ENCODE measurements around the gene ISG15. TPM values are rescaled to one million over a fixed set of nuclear protein-coding genes. Genes with fewer than 3 reads are reported as not detected.

The ISG15 gene
- total and polyA plus RNA-seq, 4 experiments from 2014 or later: 31.6 to 309 (median 123) TPM

DNA sequence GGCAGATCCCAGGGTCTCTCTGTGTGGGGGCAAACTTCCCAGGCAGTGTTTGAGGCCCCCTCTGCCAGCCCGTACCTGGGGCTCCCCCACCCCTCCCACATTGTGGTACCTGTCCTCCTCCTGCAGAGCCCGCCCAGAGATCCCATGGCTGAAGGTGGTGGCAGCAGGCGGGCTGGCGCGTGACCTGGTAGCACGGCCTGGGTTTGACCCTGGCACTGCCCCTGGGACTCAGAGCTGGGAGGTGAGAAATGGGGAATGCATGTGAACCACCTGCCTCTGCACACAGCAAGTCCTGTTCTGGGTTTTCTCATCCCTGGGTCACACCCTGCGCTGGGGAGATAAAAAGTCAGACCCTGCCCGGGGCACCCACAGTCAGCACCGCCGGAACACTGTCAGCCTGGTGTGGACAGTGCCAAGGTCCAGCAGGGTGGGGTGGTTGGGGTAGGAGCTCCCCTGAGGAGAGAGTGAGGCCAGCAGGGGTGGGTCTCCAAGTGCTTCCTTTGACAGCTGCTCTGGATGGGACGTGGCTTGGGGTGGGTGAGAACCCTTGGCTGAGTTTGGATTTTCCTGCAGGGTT, 18.4 kb downstream of the ISG15 start:
- no peaks in the 10 kb centered on the region for H3K36me3 ChIP-seq (ENCODE audit: insufficient read depth, low read length)
- H3K4me1 Mint-ChIP-seq: peaks cover 0 to 8% (median 3%) of the 10 kb centered on the region in 4 donors
- H3K36me3 Mint-ChIP-seq: no peaks in the 10 kb centered on the region
- H3K27me3 Mint-ChIP-seq: peaks cover 11 to 13% of the 10 kb centered on the region in 2 donors
- H3K27ac ChIP-seq (ENCODE audit: low read depth, low read length): no peak overlapping the region
- H3K4me3 Mint-ChIP-seq: peak overlapping the region in 2 of 8 donors; percentile 52 to 62
- POLR2A ChIA-PET (ENCODE audit: partially characterized antibody): interaction anchor here (1.5 kb wide), 1 partner anchor 32 kb away, joined by 4 read pairs; no protein-coding TSS in a partner anchor
- DNase-seq: no peak
- H3K9me3 Mint-ChIP-seq: peaks cover 0 to 3% (median 0%) of the 10 kb centered on the region in 8 donors
- H3K27ac Mint-ChIP-seq: peak overlapping the region in 1 of 7 donors; percentile 30
- H3K4me3 ChIP-seq (ENCODE audit: low read length in 2 of 2): no peak overlapping the region
- intact Hi-C loops (cut with micrococcal nuclease): loop anchor here (2.0 kb wide), 1 partner anchor 409 kb away; no protein-coding TSS in a partner anchor
- CTCF ChIA-PET (ENCODE audit: partially characterized antibody): interaction anchor here (1.0 to 1.9 kb wide), 2 partner anchors 8 to 260 kb away, joined by 3 to 4 read pairs; no protein-coding TSS in a partner anchor
- peaks cover 12% of the 10 kb centered on the region for H3K27me3 ChIP-seq (ENCODE audit: insufficient read depth, low read length)
- peaks cover 12% of the 10 kb centered on the region for H3K4me1 ChIP-seq (ENCODE audit: insufficient read depth, low read length)
- no peaks in the 10 kb centered on the region for H3K9me3 ChIP-seq (ENCODE audit: control insufficient read depth in 1 of 2, low read length in 2 of 2)

DNA sequence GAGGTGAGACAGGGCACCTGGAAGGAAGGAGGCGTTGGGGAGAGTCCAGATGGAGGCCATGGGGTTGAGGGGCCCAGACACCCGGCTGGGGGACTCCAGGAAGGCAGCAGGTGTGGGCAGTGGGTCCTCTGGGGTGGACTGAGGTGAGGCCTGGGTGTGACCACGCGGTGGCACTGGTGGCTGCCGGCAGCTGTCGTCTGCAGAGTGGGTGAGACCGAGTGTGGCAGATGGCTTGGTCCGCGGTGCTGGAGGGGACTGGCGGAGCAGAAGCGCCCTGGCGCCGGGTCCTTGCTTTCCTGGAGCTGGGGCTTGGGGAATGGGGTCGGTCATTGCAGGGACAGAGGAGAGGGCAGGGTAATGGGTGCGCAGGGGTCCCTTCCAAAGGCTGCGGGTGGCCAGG, 19.1 kb downstream of the ISG15 start:
- intact Hi-C loops (cut with micrococcal nuclease): loop anchor here (2.0 kb wide), 1 partner anchor 408 kb away; no protein-coding TSS in a partner anchor
- Histone ChIP-seq H3K4me1 (ENCODE audit: insufficient read depth, low read length) (peaks cover 12% of the 10 kb centered on the region), H3K4me3 (ENCODE audit: low read length in 2 of 2) (no peak overlapping the region), H3K27ac (ENCODE audit: low read depth, low read length) (no peak overlapping the region), H3K36me3 (ENCODE audit: insufficient read depth, low read length) (no peaks in the 10 kb centered on the region), H3K9me3 (ENCODE audit: control insufficient read depth in 1 of 2, low read length in 2 of 2) (no peaks in the 10 kb centered on the region), H3K27me3 (ENCODE audit: insufficient read depth, low read length) (peaks cover 12% of the 10 kb centered on the region)
- Mint-ChIP-seq H3K27ac (peak overlapping the region in 1 of 7 donors; percentile 30), H3K27me3 (peaks cover 13% of the 10 kb centered on the region in 2 donors), H3K4me3 (peak overlapping the region in 5 of 8 donors; percentile 17 to 67 (median 52)), H3K4me1 (peaks cover 0 to 8% (median 3%) of the 10 kb centered on the region in 4 donors), H3K36me3 (no peaks in the 10 kb centered on the region), H3K9me3 (peaks cover 0 to 3% (median 0%) of the 10 kb centered on the region in 8 donors)
- ChIA-PET CTCF (ENCODE audit: partially characterized antibody) (interaction anchor here (1.5 to 1.9 kb wide), 2 partner anchors 14 to 259 kb away, joined by 3 to 4 read pairs; no protein-coding TSS in a partner anchor), POLR2A (ENCODE audit: partially characterized antibody) (interaction anchor here (1.5 kb wide), 1 partner anchor 31 kb away, joined by 4 read pairs; no protein-coding TSS in a partner anchor)
- DNase-seq: no peak

DNA sequence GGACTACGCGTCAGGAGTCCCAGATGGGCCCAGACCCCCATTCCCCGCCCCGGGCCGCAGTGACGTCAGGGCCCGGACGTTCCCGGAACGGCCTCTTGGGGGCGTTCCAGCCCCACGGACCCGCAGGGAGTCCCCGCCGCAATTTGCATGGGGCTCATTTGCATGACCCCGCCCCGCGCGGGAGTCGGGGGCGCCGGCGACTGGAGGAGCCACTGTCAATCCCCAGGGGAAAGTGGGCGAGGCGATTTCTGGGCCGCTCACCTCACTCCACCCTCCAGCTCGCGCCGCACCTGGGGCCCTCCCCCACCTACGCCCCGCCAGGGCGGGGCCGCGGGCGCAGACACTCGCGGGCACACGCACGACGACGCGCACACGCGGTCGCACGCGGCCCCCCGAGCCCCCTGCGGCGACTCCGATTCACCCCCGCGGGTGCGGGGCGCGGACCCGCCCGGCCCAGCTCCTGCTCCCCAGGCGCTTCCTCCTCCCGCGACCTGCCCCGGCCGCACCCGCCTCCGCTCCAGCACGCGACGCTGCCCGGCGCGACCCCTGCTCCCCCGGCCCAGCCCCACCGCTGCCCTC, 19.8 kb downstream of the ISG15 start:
- Histone ChIP-seq H3K36me3 (ENCODE audit: insufficient read depth, low read length) (no peaks in the 10 kb centered on the region), H3K27me3 (ENCODE audit: insufficient read depth, low read length) (peaks cover 12% of the 10 kb centered on the region), H3K27ac (ENCODE audit: low read depth, low read length) (no peak overlapping the region), H3K9me3 (ENCODE audit: control insufficient read depth in 1 of 2, low read length in 2 of 2) (no peaks in the 10 kb centered on the region), H3K4me3 (ENCODE audit: low read length in 2 of 2) (peak overlapping the region in 1 of 2 donors; percentile 38), H3K4me1 (ENCODE audit: insufficient read depth, low read length) (peaks cover 12% of the 10 kb centered on the region)
- Mint-ChIP-seq H3K4me1 (peaks cover 0 to 8% (median 3%) of the 10 kb centered on the region in 4 donors), H3K9me3 (peaks cover 0 to 3% (median 0%) of the 10 kb centered on the region in 8 donors), H3K27me3 (peaks cover 13 to 16% of the 10 kb centered on the region in 2 donors), H3K4me3 (peak overlapping the region in 6 of 8 donors; percentile 41 to 70 (median 61)), H3K36me3 (no peaks in the 10 kb centered on the region), H3K27ac (no peak overlapping the region)
- CTCF ChIA-PET (ENCODE audit: partially characterized antibody): interaction anchor here (1.5 to 1.9 kb wide), 2 partner anchors 15 to 259 kb away, joined by 3 to 4 read pairs; no protein-coding TSS in a partner anchor
- DNase-seq: peak; percentile 70 to 88 (median 74)
- intact Hi-C loops (cut with micrococcal nuclease): loop anchor here (1.0 to 2.0 kb wide), 2 partner anchors 31 to 408 kb away; no protein-coding TSS in a partner anchor
- POLR2A ChIA-PET (ENCODE audit: partially characterized antibody): interaction anchor here (1.4 to 1.5 kb wide), 2 partner anchors 30 to 35 kb away, joined by 3 to 4 read pairs; no protein-coding TSS in a partner anchor

DNA sequence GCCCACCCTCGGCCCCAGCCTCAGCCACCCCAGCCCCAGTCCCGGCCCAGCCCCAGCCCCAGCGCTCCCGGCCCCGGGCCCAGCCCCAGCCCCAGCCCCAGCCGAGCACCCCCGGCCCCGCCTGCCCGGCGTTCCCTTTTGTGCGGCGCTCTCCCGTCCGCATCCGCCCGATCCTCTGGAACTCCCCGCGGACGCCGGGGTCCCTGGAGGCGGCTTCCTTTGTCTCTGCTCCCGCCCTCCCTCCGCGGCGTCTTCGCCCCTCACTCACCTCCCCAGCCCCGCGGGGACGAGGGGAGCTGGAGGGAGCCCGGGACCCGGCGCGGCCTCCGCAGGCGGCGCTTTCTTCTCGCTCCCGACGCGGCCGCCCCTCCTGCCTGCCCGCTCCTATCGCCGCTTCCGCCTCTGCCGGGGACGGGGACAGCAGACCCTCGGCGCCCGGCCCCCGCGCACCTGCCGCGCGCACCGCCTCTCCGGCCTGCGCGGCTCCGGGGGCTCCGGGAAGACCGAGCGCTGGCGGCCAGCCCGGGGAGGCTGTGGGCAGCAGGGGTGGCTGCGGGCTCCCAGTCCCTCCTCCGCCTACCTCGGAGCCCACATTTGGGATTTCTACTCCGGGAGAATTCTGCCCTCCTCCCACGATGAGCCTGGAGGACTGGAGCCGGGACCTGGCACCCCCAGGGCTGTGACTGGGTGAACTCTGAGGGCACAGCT, 20.6 kb downstream of the ISG15 start:
- intact Hi-C loops (cut with micrococcal nuclease): loop anchor here (1.0 to 2.0 kb wide), 2 partner anchors 30 to 407 kb away; no protein-coding TSS in a partner anchor
- Mint-ChIP-seq H3K4me3 (peak overlapping the region in 3 of 8 donors; percentile 25 to 60 (median 46)), H3K36me3 (no peaks in the 10 kb centered on the region), H3K27ac (no peak overlapping the region), H3K9me3 (peaks cover 0 to 3% (median 0%) of the 10 kb centered on the region in 8 donors), H3K4me1 (peaks cover 0 to 15% (median 5%) of the 10 kb centered on the region in 4 donors), H3K27me3 (peaks cover 16 to 17% of the 10 kb centered on the region in 2 donors)
- Histone ChIP-seq H3K36me3 (ENCODE audit: insufficient read depth, low read length) (no peaks in the 10 kb centered on the region), H3K27ac (ENCODE audit: low read depth, low read length) (no peak overlapping the region), H3K4me3 (ENCODE audit: low read length in 2 of 2) (no peak overlapping the region), H3K9me3 (ENCODE audit: control insufficient read depth in 1 of 2, low read length in 2 of 2) (no peaks in the 10 kb centered on the region), H3K27me3 (ENCODE audit: insufficient read depth, low read length) (peaks cover 12% of the 10 kb centered on the region), H3K4me1 (ENCODE audit: insufficient read depth, low read length) (peaks cover 13% of the 10 kb centered on the region)
- ChIA-PET POLR2A (ENCODE audit: partially characterized antibody) (interaction anchor here (1.4 kb wide), 1 partner anchor 34 kb away, joined by 3 read pairs; no protein-coding TSS in a partner anchor), CTCF (ENCODE audit: partially characterized antibody) (interaction anchor here (1.5 to 1.9 kb wide), 2 partner anchors 16 to 258 kb away, joined by 3 to 4 read pairs; no protein-coding TSS in a partner anchor)
- DNase-seq: no peak

DNA sequence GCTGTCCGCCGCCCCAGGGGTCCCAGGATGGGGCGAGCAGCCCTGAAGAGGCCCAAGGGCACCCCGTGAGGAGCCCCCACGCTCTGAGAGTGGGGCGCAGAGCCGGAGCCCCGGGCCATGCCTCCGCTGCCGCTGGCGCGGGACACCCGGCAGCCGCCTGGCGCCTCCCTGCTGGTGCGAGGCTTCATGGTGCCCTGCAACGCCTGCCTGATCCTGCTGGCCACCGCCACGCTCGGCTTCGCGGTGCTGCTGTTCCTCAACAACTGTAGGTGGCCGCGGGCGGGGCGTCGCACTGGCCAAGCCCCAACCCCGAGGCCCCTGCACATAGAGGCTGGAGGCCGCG, 21.1 kb downstream of the ISG15 start:
- ChIA-PET POLR2A (ENCODE audit: partially characterized antibody) (interaction anchor here (1.4 kb wide), 1 partner anchor 34 kb away, joined by 3 read pairs; no protein-coding TSS in a partner anchor), CTCF (ENCODE audit: partially characterized antibody) (no interaction called here)
- Histone ChIP-seq H3K36me3 (ENCODE audit: insufficient read depth, low read length) (no peaks in the 10 kb centered on the region), H3K27ac (ENCODE audit: low read depth, low read length) (no peak overlapping the region), H3K4me1 (ENCODE audit: insufficient read depth, low read length) (peaks cover 18% of the 10 kb centered on the region), H3K9me3 (ENCODE audit: control insufficient read depth in 1 of 2, low read length in 2 of 2) (no peaks in the 10 kb centered on the region), H3K4me3 (ENCODE audit: low read length in 2 of 2) (no peak overlapping the region), H3K27me3 (ENCODE audit: insufficient read depth, low read length) (peaks cover 12% of the 10 kb centered on the region)
- H3K36me3 Mint-ChIP-seq: no peaks in the 10 kb centered on the region
- H3K4me1 Mint-ChIP-seq: peaks cover under 1 to 20% (median 7%) of the 10 kb centered on the region in 4 donors
- intact Hi-C loops (cut with micrococcal nuclease): no loop called here
- DNase-seq: no peak
- peaks cover 16 to 19% of the 10 kb centered on the region in 2 donors for H3K27me3 Mint-ChIP-seq
- no peak overlapping the region for H3K27ac Mint-ChIP-seq
- peaks cover 0 to 3% (median 0%) of the 10 kb centered on the region in 8 donors for H3K9me3 Mint-ChIP-seq
- peak overlapping the region in 3 of 8 donors; percentile 38 to 69 (median 60) for H3K4me3 Mint-ChIP-seq

- peak overlapping the region in 1 of 7 donors; percentile 11 for H3K27ac Mint-ChIP-seq
- Histone ChIP-seq H3K27me3 (ENCODE audit: insufficient read depth, low read length) (peaks cover 12% of the 10 kb centered on the region), H3K36me3 (ENCODE audit: insufficient read depth, low read length) (no peaks in the 10 kb centered on the region), H3K4me1 (ENCODE audit: insufficient read depth, low read length) (peaks cover 28% of the 10 kb centered on the region), H3K27ac (ENCODE audit: low read depth, low read length) (no peak overlapping the region), H3K4me3 (ENCODE audit: low read length in 2 of 2) (no peak overlapping the region), H3K9me3 (ENCODE audit: control insufficient read depth in 1 of 2, low read length in 2 of 2) (no peaks in the 10 kb centered on the region)
- H3K4me3 Mint-ChIP-seq: peak overlapping the region in 1 of 8 donors; percentile 55
- peaks cover 0 to 3% (median 0%) of the 10 kb centered on the region in 8 donors for H3K9me3 Mint-ChIP-seq
- H3K36me3 Mint-ChIP-seq: no peaks in the 10 kb centered on the region
- no peak for DNase-seq
- H3K4me1 Mint-ChIP-seq: peaks cover 5 to 25% (median 13%) of the 10 kb centered on the region in 4 donors
- H3K27me3 Mint-ChIP-seq: peaks cover 16 to 19% of the 10 kb centered on the region in 2 donors
- intact Hi-C loops (cut with micrococcal nuclease): no loop called here
- ChIA-PET CTCF (ENCODE audit: partially characterized antibody) (no interaction called here), POLR2A (ENCODE audit: partially characterized antibody) (no interaction called here)
Observed at GRCh38 chr1:1035291-1035943, 22.1 kb downstream of the ISG15 start.
